Spleen (tissue), 7 donors: Measurements from ENCODE around the gene DCAF7.

Experiments
- POLR2AphosphoS5 ChIP-seq, 3 donors: sonication (generic); formaldehyde crosslinking; IDR thresholded peaks; one replicate each; pipeline ENCODE4 v1.5.1; 2017; ENCODE audit warnings: antibody characterized with exemption in 3 of 3
- TF ChIP-seq, protein P1 (sequence below), 11 experiments: fragments of 200-600 bp in 7 of 11; fragments of 450-650 bp in 4 of 11; sonication (generic) in 4 of 11; IDR thresholded peaks in 8 of 11; conservative IDR thresholded peaks in 3 of 11; 1 replicate in 7 of 11; 2 replicates in 4 of 11; pipeline versions ENCODE4 v1.4.0 to v1.8.0; 2016 to 2021; ENCODE audit warnings: antibody characterized with exemption in 11 of 11, inconsistent platforms in 4 of 11, mild to moderate bottlenecking in 1 of 11
- donor health status: DM: no; HTN: no; CAD: no; lungs with moderate emphysema.
- donor health status: DM: no; HTN: no; CAD: no.
- donor health status: DM: no; HTN: no; CAD: no.

DNA sequence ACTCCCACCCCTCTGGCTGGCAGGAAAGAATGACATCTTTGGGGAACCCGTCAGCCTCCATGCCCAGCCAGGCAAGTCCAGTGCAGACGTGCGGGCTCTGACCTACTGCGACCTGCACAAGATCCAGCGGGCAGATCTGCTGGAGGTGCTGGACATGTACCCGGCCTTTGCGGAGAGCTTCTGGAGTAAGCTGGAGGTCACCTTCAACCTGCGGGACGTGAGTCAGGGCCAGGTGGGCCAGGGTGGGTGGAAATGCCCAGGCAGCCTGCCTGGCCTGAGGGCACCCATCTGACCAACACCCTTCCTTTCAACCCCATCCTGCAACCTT is 8.1 kb upstream of the DCAF7 start:
- TF ChIP-seq POLR2AphosphoS5 (IDR thresholded peaks at IDR 0.05): no peak
- TF ChIP-seq, protein P1, sequence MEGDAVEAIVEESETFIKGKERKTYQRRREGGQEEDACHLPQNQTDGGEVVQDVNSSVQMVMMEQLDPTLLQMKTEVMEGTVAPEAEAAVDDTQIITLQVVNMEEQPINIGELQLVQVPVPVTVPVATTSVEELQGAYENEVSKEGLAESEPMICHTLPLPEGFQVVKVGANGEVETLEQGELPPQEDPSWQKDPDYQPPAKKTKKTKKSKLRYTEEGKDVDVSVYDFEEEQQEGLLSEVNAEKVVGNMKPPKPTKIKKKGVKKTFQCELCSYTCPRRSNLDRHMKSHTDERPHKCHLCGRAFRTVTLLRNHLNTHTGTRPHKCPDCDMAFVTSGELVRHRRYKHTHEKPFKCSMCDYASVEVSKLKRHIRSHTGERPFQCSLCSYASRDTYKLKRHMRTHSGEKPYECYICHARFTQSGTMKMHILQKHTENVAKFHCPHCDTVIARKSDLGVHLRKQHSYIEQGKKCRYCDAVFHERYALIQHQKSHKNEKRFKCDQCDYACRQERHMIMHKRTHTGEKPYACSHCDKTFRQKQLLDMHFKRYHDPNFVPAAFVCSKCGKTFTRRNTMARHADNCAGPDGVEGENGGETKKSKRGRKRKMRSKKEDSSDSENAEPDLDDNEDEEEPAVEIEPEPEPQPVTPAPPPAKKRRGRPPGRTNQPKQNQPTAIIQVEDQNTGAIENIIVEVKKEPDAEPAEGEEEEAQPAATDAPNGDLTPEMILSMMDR (IDR thresholded peaks at IDR 0.05 in 8 of 11, conservative IDR thresholded peaks at IDR 0.05 in 3 of 11): no peak
